Hippocampal formation (tissue), 2 donors: Measurements from ENCODE around the gene DPP10.

Experiments used
- DNase-seq, 2 donors: peaks; one replicate each; lab custom pipeline; 2025; lab: John Stamatoyannopoulos, UW

Gene DPP10

DNA sequence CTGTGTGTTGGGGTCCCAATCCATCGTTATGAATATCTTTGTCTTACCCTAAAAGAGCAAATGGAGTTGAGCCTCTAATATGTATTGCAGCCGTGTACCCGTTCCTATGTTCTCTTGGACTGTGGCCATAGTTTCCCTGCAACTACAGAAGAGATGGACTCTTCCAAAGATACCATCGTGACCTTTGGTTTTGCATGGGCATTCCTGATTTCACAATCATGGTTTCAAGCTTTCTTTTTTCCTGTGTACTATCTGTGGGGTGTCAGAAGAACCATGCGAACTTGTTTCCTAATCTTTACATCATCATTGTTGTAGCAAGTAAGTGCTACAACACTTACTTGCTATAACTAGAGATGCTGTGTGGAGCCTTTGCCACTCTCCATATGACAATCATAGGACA lies 1295.7 kb downstream of the DPP10 start:
- no peak for DNase-seq

DNA sequence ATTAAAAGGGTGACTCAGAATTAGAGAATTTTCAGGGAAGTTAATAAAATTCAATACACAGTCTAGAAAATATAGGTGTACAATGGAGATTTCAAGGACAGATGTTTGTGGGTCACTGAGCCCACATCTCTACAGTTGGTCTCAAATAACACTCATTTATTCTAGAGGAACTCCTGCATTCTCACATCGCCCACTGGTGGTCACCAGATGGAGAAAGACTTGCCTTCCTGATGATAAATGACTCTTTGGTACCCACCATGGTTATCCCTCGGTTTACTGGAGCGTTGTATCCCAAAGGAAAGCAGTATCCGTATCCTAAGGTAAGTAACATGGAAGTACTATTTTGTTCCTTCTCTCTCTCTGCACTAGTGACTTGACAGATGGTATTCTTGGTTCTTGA lies 1297.1 kb downstream of the DPP10 start:
- DNase-seq = no peak

DNA sequence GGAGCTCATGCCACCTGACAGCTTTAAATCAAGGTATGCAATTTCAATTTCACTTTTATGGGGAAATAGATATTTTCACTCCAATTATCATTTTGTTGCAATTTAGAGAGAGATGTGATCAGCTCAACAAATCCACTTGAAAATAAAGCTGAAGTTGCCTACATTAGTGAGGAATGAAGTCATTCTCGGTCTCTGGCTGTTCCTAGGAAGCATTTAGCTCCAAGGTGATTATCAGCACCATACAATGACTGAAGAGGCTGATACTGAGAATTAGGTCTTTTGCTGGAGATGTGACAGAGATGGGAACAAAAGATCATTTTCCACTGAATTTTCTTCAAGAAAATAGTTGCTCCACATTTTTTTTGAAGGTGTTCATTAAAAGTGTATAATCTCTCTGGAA lies 1303.7 kb downstream of the DPP10 start:
- DNase-seq = no peak

DNA sequence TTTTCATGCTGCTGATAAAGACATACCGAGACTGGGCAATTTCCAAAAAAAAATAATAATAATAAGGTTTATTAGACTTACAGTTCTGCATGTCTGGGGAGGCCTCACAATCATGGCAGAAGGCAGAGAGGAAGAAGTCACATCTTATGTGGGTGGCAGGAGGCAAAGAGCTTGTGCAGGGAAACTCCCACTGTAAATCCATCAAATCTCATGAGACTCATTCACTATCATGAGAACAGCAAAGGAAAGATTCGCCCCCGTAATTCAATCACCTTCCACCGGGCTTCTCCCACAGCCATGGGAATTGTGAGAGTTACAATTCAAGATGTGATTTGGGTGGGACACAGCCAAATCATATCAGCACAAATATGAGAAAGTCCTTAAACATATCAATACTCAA lies 1314.8 kb downstream of the DPP10 start:
- DNase-seq = no peak

DNA sequence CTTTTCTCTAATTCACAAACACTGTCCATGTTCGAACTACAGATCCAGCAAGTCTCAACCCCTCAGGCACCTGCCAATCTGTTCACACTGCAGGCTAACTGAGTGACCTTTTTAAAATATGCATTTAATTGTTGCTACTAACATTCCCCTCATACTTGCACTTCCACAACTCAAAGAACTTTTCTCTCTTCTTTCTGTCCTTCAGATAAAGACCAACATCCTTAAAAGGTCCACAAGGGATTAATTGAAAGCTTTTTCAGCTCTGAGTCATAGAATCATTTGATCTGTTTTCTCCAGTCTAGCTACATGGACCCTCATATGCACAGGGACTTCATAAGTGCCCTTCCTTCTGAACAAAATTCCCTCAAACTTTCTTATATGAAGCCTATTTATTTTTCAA lies 1321.2 kb downstream of the DPP10 start:
- DNase-seq = no peak

DNA sequence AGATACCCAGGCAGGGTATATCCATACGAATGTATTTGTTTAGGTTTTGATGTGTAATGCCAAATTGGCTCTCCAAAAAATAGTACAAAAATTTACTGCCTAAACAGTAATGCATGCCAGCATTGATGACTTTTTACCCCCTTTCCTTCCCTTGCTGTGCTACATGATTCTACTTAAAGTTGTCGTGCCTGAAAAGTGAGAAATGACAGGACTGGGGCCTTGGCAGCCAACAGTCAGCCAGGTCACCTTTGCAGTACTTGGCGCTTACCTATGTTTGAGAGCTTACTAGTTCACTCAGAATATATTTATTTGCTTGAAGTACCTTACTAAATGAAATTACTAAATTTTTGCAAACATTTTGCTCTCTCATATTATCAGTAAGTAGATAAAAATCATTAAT lies 1329.1 kb downstream of the DPP10 start:
- no peak for DNase-seq

DNA sequence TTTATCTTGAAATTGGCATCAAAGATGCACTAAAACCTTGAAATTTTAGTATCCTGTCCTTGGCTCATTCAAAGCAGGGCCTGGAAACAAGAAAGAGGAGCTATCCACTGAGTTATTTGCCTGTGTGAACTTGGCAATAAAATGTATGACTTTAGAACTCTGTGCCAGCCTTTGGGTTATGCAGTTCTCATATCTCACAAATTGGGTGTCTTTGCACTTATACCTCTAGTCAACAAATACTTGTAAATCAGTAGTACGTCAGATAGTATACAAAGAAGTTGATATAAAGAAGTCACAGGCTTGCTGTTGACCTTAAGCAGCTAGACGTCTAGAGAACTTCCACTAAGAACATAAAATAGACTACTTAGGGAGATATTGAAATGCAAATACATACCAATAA lies 1331.9 kb downstream of the DPP10 start:
- no peak for DNase-seq

DNA sequence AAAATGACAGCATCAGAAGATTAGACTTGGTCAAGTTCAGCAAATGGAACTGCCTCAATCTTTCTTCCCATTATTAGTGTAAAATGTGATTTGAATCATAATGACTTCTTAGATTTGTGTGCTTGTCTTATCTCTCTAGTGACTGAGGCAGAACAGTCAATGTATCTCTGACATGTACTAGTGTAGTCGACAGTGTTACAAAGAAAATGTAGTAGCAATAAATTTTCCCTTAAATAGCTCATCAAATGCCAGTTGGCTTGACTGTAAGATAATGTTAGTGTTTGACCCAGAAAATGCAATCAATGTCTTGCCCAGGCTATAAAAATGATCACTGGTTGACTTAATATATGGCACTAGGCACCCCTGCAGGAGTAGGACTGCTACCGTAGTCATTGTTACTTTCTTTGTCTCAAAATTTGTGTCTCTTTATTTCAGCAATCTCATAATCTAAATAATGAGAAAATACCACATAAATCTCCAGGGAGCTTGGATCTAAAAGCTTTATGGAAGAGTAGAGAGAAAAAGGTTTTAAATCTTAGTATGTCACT lies 1336.7 kb downstream of the DPP10 start:
- no peak for DNase-seq

DNA sequence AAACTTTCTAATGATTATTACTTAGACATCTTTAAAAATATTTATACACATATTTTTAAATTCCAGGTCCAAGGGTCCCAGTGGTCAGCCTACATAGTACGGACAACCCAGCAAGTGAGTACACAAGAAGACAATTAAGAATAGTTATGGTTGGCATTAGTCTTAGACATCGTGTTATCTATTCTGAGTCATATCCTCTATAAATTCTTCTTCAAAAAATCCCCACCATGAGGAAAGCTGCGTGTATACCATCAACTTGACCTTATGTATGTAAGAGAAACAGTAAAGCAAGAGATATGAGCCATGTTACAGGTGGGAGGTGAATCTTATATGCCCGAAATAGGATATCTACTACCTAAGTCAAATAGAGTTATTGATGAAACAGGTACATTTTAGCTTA lies 1339.8 kb downstream of the DPP10 start:
- no peak for DNase-seq

DNA sequence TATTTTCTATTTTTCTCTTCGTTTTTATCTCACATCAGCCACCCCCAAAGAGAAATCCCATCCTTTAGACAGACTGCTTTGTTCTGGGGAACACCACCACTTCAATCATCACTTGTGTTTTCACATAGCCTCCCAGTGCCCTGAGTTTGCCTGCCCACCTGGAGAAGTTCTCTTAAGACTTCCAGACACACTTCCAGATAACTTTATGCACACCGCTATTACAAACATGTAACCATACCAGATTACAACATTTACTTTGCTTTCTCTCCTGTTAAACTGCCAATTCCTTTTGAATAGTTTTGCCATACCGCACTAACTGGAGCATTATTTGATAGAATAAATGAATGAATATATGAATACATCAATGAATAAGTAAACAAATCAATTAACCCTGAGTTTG lies 1353.6 kb downstream of the DPP10 start:
- no peak for DNase-seq

DNA sequence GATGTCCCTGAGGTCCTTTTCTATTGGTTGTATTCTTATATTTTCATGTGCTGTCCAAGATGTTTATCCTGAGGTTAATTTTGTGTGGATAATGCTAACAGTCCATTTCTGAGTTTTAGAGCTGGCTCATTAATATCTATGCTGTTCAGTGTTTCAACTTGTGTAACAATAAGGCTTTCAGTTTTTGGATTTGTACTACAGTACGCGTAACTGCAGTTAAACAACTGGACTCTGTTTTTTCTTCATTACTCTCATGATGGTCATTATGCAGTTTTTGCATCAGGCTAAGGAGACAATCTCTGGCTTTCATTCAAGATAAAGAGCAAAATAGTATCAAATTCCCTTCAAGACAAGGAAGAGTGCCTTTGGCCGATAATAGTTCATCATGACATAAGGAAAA lies 1364.8 kb downstream of the DPP10 start:
- no peak for DNase-seq

DNA sequence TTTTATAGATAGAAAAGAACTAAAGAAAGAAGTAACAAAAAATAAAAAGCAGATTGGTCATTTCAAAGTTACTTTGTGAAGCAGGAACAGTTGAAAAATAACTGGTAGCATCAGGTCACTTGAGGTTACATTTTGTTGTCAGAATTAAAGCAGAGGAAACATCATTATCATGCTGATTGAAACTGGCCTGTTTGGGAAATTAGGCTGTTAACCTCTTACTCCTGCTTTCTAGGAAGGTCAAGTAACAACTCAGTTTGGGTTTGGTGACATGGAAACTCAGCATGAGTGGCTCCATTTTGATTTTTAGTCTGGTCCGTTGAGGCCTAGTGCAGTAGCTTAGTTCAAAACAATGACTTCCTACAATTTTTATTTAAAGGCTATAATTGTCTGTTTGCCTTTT lies 1383.5 kb downstream of the DPP10 start:
- no peak for DNase-seq

DNA sequence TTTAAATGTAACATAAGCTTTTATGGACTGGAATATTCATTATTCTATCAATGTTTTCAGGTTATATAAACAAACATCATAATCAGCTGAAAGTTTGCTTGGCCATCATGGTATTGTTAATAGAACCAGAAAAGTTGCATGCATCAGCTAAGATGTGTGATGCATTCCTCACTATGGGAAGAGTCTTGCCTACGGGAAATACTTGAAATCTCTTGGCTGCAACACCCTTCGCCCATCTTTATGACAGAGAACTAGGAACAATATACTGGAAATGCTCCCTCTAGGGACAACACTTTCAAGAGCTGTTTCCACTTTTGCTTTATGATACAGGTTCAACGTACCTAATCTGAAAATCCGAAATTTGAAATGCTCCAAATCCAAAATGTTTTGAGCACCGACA lies 1390.8 kb downstream of the DPP10 start:
- no peak for DNase-seq

DNA sequence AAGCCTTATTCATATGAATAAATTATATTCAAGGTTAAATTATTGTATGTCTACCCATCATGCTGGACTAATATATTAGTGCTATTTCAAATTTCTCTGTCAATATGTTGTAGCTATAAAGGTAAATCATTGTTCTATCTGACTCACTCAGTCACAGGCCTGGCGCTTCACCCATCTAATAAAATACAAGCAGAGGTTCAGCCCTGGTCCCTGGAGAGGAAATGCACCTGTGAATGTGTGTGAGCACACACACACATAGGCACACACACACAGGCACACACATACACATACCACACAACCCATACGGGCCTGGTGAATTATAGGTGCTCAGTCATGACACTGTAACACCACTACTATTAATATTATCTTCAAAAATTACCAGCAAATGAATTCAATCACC lies 1396.1 kb downstream of the DPP10 start:
- DNase-seq = no peak

DNA sequence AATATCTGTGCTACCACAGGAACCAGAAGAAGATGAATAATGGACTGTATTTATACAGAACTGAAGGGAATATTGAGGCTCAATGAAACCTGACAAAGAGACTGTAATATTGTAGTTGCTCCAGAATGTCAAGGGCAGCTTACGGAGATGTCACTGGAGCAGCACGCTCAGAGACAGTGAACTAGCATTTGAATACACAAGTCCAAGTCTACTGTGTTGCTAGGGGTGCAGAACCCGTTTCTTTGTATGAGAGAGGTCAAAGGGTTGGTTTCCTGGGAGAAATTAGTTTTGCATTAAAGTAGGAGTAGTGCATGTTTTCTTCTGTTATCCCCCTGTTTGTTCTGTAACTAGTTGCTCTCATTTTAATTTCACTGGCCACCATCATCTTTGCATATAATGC lies 1399.9 kb downstream of the DPP10 start:
- no peak for DNase-seq

DNA sequence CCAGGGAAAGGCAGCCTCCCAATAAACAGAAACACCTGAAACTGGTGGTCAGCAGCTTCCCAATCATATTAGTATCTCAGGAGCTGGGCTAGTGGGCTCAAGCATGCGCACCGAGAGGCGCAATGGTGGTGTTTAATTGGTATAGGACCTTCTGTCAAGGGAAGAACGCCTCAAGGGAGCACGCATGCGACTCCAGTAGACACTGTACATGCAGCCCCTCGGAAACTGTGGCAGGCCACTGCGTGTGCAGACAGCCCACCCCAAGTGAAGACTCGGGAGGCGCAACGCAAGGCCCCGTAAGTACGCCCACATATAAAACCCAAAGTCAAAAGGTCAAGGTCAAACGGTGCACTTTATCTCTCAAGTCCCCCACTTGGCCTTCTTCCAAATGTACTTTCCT lies 1405.8 kb downstream of the DPP10 start:
- DNase-seq = no peak

DNA sequence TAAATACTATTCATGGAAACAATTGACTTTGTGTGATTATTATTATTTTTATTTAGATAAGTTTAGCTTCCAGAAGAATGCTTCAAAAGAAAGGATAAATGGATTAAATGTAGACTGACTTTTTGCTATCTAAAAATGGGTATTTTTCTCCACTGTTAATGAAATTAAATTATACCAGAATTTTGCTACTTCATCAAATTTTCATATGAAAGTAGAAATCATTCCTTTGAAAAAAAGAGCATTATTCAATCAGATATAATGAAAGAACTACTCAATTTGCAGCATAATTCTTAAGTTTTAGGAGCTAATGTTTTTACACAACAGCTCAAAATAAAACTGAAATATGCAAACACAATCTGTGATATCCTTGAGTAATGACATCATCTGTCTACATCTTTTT lies 1424.6 kb downstream of the DPP10 start:
- no peak for DNase-seq

DNA sequence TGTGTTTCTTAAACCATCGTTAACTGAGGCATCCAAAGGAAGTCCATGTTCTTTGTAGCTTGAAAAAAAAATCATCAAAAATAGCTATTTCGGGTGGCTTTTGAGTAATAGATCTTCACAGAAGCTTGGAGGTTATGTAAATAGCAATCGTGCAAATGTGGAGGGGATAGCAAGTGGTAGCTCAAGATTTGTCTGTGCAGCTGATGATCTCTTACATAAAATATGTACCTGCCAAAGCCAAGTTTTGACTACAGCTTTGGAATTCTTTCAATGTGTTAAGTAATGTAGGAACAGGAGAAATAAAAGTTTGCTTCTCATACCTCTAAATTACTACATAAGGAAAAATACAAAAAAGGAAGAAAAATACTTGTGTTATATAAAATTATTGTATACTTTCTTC lies 1432.0 kb downstream of the DPP10 start:
- peak in 1 of 2 donors; percentile 1 for DNase-seq

DNA sequence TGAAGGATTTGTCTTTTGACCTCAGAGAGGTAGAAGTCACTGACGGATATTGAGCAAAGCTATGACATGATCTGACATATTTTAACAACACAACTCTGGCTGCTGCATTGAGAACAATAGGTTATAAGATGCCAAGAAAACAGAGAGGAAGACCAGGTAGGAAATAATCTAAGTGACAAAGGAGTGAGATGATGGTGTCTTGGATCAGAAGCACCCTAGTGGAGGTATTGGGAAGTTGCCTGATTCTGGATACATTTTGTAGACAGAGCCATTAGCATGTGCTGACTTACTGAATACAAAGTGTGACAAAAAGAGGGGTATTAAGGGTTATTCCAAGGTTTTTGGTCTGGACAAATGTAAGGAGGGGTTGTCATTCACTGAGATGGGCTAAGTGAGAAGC lies 1438.1 kb downstream of the DPP10 start:
- no peak for DNase-seq

DNA sequence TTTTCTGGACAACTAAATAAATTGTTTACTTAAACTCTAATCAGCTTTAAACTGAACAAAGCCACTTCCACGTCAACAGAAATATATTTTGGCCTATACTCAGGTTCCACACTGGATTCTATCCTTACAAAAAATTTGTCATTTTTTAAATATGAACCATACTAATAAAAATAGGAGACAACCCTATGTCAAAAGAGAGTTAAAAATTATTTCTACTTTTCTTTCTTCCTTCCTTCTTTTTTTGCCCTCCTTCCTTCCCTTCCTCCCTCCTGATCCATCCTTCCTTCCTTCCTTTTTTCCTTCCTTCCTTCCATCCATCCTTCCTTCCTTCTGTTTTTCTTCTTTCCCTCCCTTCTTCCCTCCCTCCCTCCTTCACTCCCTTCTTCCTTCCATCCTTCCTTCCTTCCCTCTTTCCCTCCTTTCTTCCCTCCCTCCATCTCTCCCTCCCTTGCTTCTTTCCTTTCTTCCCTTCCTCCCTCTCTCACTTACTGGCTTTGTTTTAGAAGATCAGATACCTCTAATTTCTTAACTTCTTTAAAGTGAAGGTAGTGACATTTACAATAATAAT lies 1444.9 kb downstream of the DPP10 start:
- DNase-seq = no peak
